ENCODE data around the gene TNFRSF17. TPM values are rescaled to one million over a fixed set of nuclear protein-coding genes. Genes with fewer than 3 reads are reported as not detected.

Gene TNFRSF17
- total RNA-seq, 1 experiment from 2014 or later, result not detected

GRCh38 chr16:11996433-11997330, 31.7 kb downstream of the TNFRSF17 start:
- Histone ChIP-seq H3K27me3 (ENCODE audit: insufficient read depth, low read depth) (no peaks in the 10 kb centered on the region), H3K9me3 (ENCODE audit: insufficient read depth, low read depth) (no peaks in the 10 kb centered on the region; the same call in 1 of the 2 replicates), H3K9me2 (ENCODE audit: insufficient read depth) (no peaks in the 10 kb centered on the region), H4K20me1 (ENCODE audit: insufficient read depth) (no peaks in the 10 kb centered on the region), H3K4me3 (no peak overlapping the region), H2AFZ (no peak overlapping the region), H3F3A (ENCODE audit: insufficient read depth, low read depth) (no peaks in the 10 kb centered on the region), H3K79me2 (ENCODE audit: low read depth) (no peaks in the 10 kb centered on the region), H3K4me2 (no peak overlapping the region), H3K36me3 (ENCODE audit: low read depth) (no peaks in the 10 kb centered on the region), H3K27ac (no peak overlapping the region), H3K4me1 (replicated peaks; ENCODE audit: insufficient read depth) (no peaks in the 10 kb centered on the region)
- no peak for TF ChIP-seq CTCF (conservative IDR thresholded peaks at IDR 0.05)
- TF ChIP-seq EZH2 (IDR thresholded peaks at IDR 0.05; ENCODE audit: low read depth), result no peak
- BruUV-seq (replicated peaks), result no TSS peak
- DNase-seq, result no peak
- intact Hi-C loops (cut with micrococcal nuclease; ENCODE audit: unreplicated experiment), result no loop called here
- ChIA-PET CTCF (no interaction called here), POLR2A (ENCODE audit: unreplicated experiment) (no interaction called here)

- H3K27ac ChIP-seq, result no peak overlapping the region
- no peak overlapping the region for H3K4me2 ChIP-seq
- no peaks in the 10 kb centered on the region for H4K20me1 ChIP-seq (ENCODE audit: insufficient read depth)
- no peak for DNase-seq
- no peak overlapping the region for H3K4me3 ChIP-seq
- no peaks in the 10 kb centered on the region for H3K9me2 ChIP-seq (ENCODE audit: insufficient read depth)
- no peaks in the 10 kb centered on the region for H3K27me3 ChIP-seq (ENCODE audit: insufficient read depth, low read depth)
- no peaks in the 10 kb centered on the region for H3K79me2 ChIP-seq (ENCODE audit: low read depth)
- POLR2A ChIA-PET (ENCODE audit: unreplicated experiment), result no interaction called here
- H3K4me1 ChIP-seq (replicated peaks; ENCODE audit: insufficient read depth), result no peaks in the 10 kb centered on the region
- CTCF ChIA-PET, result no interaction called here
- TF ChIP-seq CTCF (conservative IDR thresholded peaks at IDR 0.05), result no peak
- TF ChIP-seq EZH2 (IDR thresholded peaks at IDR 0.05; ENCODE audit: low read depth), result no peak
- no peaks in the 10 kb centered on the region for H3K36me3 ChIP-seq (ENCODE audit: low read depth)
- no peaks in the 10 kb centered on the region for H3F3A ChIP-seq (ENCODE audit: insufficient read depth, low read depth)
- intact Hi-C loops (cut with micrococcal nuclease; ENCODE audit: unreplicated experiment), result no loop called here
- H3K9me3 ChIP-seq (ENCODE audit: insufficient read depth, low read depth), result no peaks in the 10 kb centered on the region; the same call in 1 of the 2 replicates
- no TSS peak for BruUV-seq (replicated peaks)
- no peak overlapping the region for H2AFZ ChIP-seq
Measured at GRCh38 chr16:12000032-12000431, 35.0 kb downstream of the TNFRSF17 start.

DNA sequence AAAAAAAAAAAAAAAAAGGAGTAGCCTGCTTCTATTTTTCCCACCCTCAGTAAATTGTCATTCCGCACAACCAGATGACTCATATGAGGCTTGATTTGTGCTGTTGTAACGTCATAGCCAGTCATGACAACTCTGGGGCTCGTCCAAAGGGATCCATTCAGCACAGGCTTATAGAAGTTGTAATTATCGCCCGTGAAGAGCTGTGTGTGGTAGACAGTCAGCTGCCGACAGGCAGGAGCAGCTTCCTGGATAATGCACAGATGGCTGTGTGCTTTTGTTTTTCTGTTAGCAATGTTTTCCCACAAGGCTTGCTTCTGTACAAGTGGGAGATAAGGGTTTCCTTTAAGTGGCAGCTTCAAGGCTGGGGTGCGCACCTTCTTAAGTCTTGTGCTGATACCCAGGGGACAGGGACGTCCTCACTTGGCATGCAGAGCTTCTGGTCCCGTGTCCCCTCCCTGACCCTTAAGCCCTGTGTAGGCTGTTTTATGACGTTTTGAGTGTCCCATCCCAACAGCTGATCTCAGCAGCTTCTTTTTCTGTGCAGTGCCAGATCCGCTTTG, 37.5 kb downstream of the TNFRSF17 start:
- Histone ChIP-seq H3K36me3 (ENCODE audit: low read depth) (no peaks in the 10 kb centered on the region), H3K4me2 (no peak overlapping the region), H4K20me1 (ENCODE audit: insufficient read depth) (no peaks in the 10 kb centered on the region), H3K9me3 (ENCODE audit: insufficient read depth, low read depth) (no peaks in the 10 kb centered on the region), H3K27ac (no peak overlapping the region), H3K4me1 (replicated peaks; ENCODE audit: insufficient read depth) (no peaks in the 10 kb centered on the region), H3K4me3 (no peak overlapping the region), H3K79me2 (ENCODE audit: low read depth) (no peaks in the 10 kb centered on the region), H3K9me2 (ENCODE audit: insufficient read depth) (no peaks in the 10 kb centered on the region), H2AFZ (no peak overlapping the region), H3F3A (ENCODE audit: insufficient read depth, low read depth) (no peaks in the 10 kb centered on the region), H3K27me3 (ENCODE audit: insufficient read depth, low read depth) (no peaks in the 10 kb centered on the region)
- DNase-seq, result no peak
- TF ChIP-seq EZH2 (IDR thresholded peaks at IDR 0.05; ENCODE audit: low read depth), result no peak
- TF ChIP-seq CTCF (conservative IDR thresholded peaks at IDR 0.05), result no peak
- POLR2A ChIA-PET (ENCODE audit: unreplicated experiment), result no interaction called here
- intact Hi-C loops (cut with micrococcal nuclease; ENCODE audit: unreplicated experiment), result no loop called here
- CTCF ChIA-PET, result interaction anchor here (0.6 to 1.1 kb wide), 2 partner anchors 10 to 66 kb away, joined by 5 to 11 read pairs; no protein-coding TSS in a partner anchor
- BruUV-seq (replicated peaks), result no TSS peak
